HG02970 (cell line): ENCODE measurements around the gene BHLHE41.

Experiments
- ATAC-seq: cut with Tn5 transposase; IDR thresholded peaks from one replicate; pipeline ENCODE4 v1.9.1; 2021; ENCODE audit warnings: mild to moderate bottlenecking, moderate library complexity, moderate number of reproducible peaks; ENCODE audit not compliant: unreplicated experiment, low FRiP score

Gene BHLHE41

GRCh38 chr12:26116829-26117715, 7.8 kb downstream of the BHLHE41 start:
- no peak for ATAC-seq

GRCh38 chr12:26114720-26115401, 10.0 kb downstream of the BHLHE41 start:
- ATAC-seq: no peak

- ATAC-seq: peak; percentile 63
These were observed 10.8 kb downstream of the BHLHE41 start for GRCh38 chr12:26113853-26114719.

GRCh38 chr12:26113181-26113654, 11.6 kb downstream of the BHLHE41 start:
- no peak for ATAC-seq

GRCh38 chr12:26112703-26113147, 12.1 kb downstream of the BHLHE41 start:
- no peak for ATAC-seq

GRCh38 chr12:26112232-26112631, 12.6 kb downstream of the BHLHE41 start:
- no peak for ATAC-seq

- ATAC-seq: no peak
These were observed 15.4 kb downstream of the BHLHE41 start for GRCh38 chr12:26109343-26109881.

- no peak for ATAC-seq
These were observed 15.9 kb downstream of the BHLHE41 start for GRCh38 chr12:26108915-26109314.

- no peak for ATAC-seq
These were observed 18.5 kb downstream of the BHLHE41 start for GRCh38 chr12:26106347-26106746.

GRCh38 chr12:26102953-26103352, 21.9 kb downstream of the BHLHE41 start:
- ATAC-seq: no peak

- no peak for ATAC-seq
These were observed 23.1 kb downstream of the BHLHE41 start for GRCh38 chr12:26101763-26102162.

GRCh38 chr12:26101350-26101734, 23.5 kb downstream of the BHLHE41 start:
- no peak for ATAC-seq

GRCh38 chr12:26100666-26101349, 24.0 kb downstream of the BHLHE41 start:
- ATAC-seq: no peak

- ATAC-seq: no peak
These were observed 27.6 kb downstream of the BHLHE41 start for GRCh38 chr12:26097046-26097878.

GRCh38 chr12:26096036-26096435, 28.8 kb downstream of the BHLHE41 start:
- no peak for ATAC-seq

GRCh38 chr12:26095186-26095585, 29.7 kb downstream of the BHLHE41 start:
- no peak for ATAC-seq

GRCh38 chr12:26092346-26093105, 32.3 kb downstream of the BHLHE41 start:
- ATAC-seq: no peak

GRCh38 chr12:26091822-26092221, 33.0 kb downstream of the BHLHE41 start:
- ATAC-seq: no peak
